HCT116 (cell line): ENCODE data around the gene SMYD3. TPM values are rescaled to one million over a fixed set of nuclear protein-coding genes. Genes with fewer than 3 reads are reported as not detected.

Source experiments
- ATAC-seq: fragments of 200-7000 bp; cut with Tn5 transposase; 2 replicates; pipeline ENCODE4 v1.9.1; 2020; ENCODE audit warnings: mild to moderate bottlenecking, moderate library complexity
- BruUV-seq: library from RNA; stranded (reverse); fragments of 400-500 nt; replicated peaks from 2 replicates; lab custom pipeline; 2021; lab: Mats Ljungman, UMichigan
- CTCF ChIA-PET: fragments of 300-600 bp; sonication (Branson Sonifier 250); formaldehyde crosslinking; loops from one replicate; lab custom pipeline; 2021; ENCODE audit warnings: antibody characterized with exemption; lab: Charles Lee
- POLR2A ChIA-PET: fragments of 300-600, 350-600 bp; sonication (Branson Sonifier 250); formaldehyde crosslinking; loops from one replicate; lab custom pipeline; 2021; ENCODE audit warnings: antibody characterized with exemption; lab: Charles Lee
- RAD21 ChIA-PET, 2 experiments: fragments of 300-600 bp; sonication (Branson Sonifier 250); formaldehyde crosslinking; loops; one replicate each; lab custom pipeline; 2023; ENCODE audit warnings: low total read pairs in 2 of 2; ENCODE audit not compliant: uncharacterized antibody in 2 of 2, unreplicated experiment in 2 of 2, low non-redundant PET in 1 of 2; lab: Charles Lee
- DNase-seq: peaks from one replicate; pipeline ENCODE4 v3.0.0-alpha.2; 2010; ENCODE audit warnings: low read depth, low spot score
- H2AFZ ChIP-seq: fragments of 200-600 bp; shearing (Covaris generic), sonication (generic); 2 replicates; pipeline ENCODE4 v1.6.1; 2017; ENCODE audit warnings: low read depth, mixed run types, mixed read lengths, antibody characterized with exemption, low read length; ENCODE audit not compliant: poor library complexity, severe bottlenecking
- H3K27ac ChIP-seq: 2 replicates; pipeline ENCODE4 v1.5.1; 2012; ENCODE audit warnings: low read depth, low read length
- H3K27me3 ChIP-seq: fragments of 200-600 bp; sonication (generic); 2 replicates; pipeline ENCODE4 v1.6.1; 2016; ENCODE audit warnings: mixed run types, low read length, mixed read lengths; ENCODE audit not compliant: insufficient read depth
- H3K36me3 ChIP-seq, 2 experiments: fragments of 200-500 bp in 1 of 2; fragments of 200-600 bp in 1 of 2; sonication (Bioruptor generic) in 1 of 2; sonication (generic) in 1 of 2; 2 replicates each; pipeline versions ENCODE4 v1.5.1 to v1.6.1; 2014 to 2016; ENCODE audit warnings: low read length in 2 of 2, inconsistent platforms in 1 of 2, mixed read lengths in 1 of 2, mixed run types in 1 of 2; ENCODE audit not compliant: insufficient read depth in 2 of 2, control insufficient read depth in 1 of 2
- H3K4me1 ChIP-seq, 2 experiments: fragments of 200-600 bp in 1 of 2; sonication (generic) in 1 of 2; 2 replicates each; pipeline versions ENCODE4 v1.5.1 to v1.6.1; 2012 to 2017; ENCODE audit warnings: low read length in 2 of 2, inconsistent platforms in 1 of 2, mild to moderate bottlenecking in 1 of 2, mixed read lengths in 1 of 2, mixed run types in 1 of 2, moderate library complexity in 1 of 2; ENCODE audit not compliant: insufficient read depth in 2 of 2, control insufficient read depth in 1 of 2
- H3K4me2 ChIP-seq: fragments of 200-600 bp; sonication (generic); 2 replicates; pipeline ENCODE4 v1.6.1; 2017; ENCODE audit warnings: mixed run types, low read length, mixed read lengths
- H3K4me3 ChIP-seq, 2 experiments: fragments of 200-600 bp in 1 of 2; sonication (generic) in 1 of 2; replicated peaks in 1 of 2; 2 replicates each; pipeline ENCODE4 v1.5.1; 2011 to 2016; ENCODE audit warnings: low read length in 2 of 2, control low read depth in 1 of 2, low read depth in 1 of 2, mild to moderate bottlenecking in 1 of 2, mixed read lengths in 1 of 2, mixed run types in 1 of 2
- H3K79me2 ChIP-seq: fragments of 200-600 bp; sonication (generic); 2 replicates; pipeline ENCODE4 v1.6.1; 2017; ENCODE audit warnings: mild to moderate bottlenecking, mixed run types, low read length, moderate library complexity, mixed read lengths; ENCODE audit not compliant: insufficient read depth
- H3K9ac ChIP-seq: fragments of 200-600 bp; sonication (generic); 2 replicates; pipeline ENCODE4 v1.6.1; 2016; ENCODE audit warnings: low read length, mixed read lengths
- H3K9me2 ChIP-seq: fragments of 200-600 bp; sonication (generic), shearing (Covaris generic); 2 replicates; pipeline ENCODE4 v1.6.1; 2017; ENCODE audit warnings: mixed run types, mild to moderate bottlenecking, moderate library complexity; ENCODE audit not compliant: insufficient read depth
- H3K9me3 ChIP-seq, 2 experiments: fragments of 200-500 bp in 1 of 2; fragments of 200-600 bp in 1 of 2; sonication (Bioruptor generic) in 1 of 2; sonication (generic) in 1 of 2; 2 replicates each; pipeline ENCODE4 v1.6.1; 2014 to 2017; ENCODE audit warnings: low read length in 2 of 2, mixed read lengths in 2 of 2, inconsistent platforms in 1 of 2, low read depth in 1 of 2, mild to moderate bottlenecking in 1 of 2, mixed run types in 1 of 2, moderate library complexity in 1 of 2; ENCODE audit not compliant: control insufficient read depth in 1 of 2, insufficient read depth in 1 of 2
- H4K20me1 ChIP-seq: fragments of 200-600 bp; sonication (generic), shearing (Covaris generic); 2 replicates; pipeline ENCODE4 v1.6.1; 2017; ENCODE audit warnings: mixed run types, mild to moderate bottlenecking, moderate library complexity; ENCODE audit not compliant: insufficient read depth
- CBX3 ChIP-seq: IDR thresholded peaks from 2 replicates; pipeline ENCODE4 v1.6.1; 2012; ENCODE audit warnings: low read depth
- CEBPB ChIP-seq: IDR thresholded peaks from 2 replicates; pipeline ENCODE4 v1.6.1; 2012; ENCODE audit warnings: low read depth
- EGR1 ChIP-seq: IDR thresholded peaks from 2 replicates; pipeline ENCODE4 v1.6.1; 2012; ENCODE audit warnings: low read depth
- ELF1 ChIP-seq: IDR thresholded peaks from 2 replicates; pipeline ENCODE4 v1.6.1; 2012; ENCODE audit warnings: low read depth, borderline replicate concordance
- EZH2 ChIP-seq: fragments of 200-600 bp; sonication (generic); IDR thresholded peaks from 2 replicates; pipeline ENCODE4 v1.6.1; 2017; ENCODE audit warnings: antibody characterized with exemption, mixed run types
- EZH2phosphoT487 ChIP-seq: fragments of 200-600 bp; IDR thresholded peaks from 2 replicates; pipeline ENCODE4 v1.6.1; 2018; ENCODE audit warnings: antibody characterized with exemption, borderline replicate concordance
- FOSL1 ChIP-seq: IDR thresholded peaks from 2 replicates; pipeline ENCODE4 v1.6.1; 2012; ENCODE audit warnings: low read depth
- POLR2AphosphoS5 ChIP-seq: IDR thresholded peaks from 2 replicates; pipeline ENCODE4 v1.6.1; 2011; ENCODE audit warnings: mild to moderate bottlenecking, low read depth, low read length, moderate library complexity
- RAD21 ChIP-seq: IDR thresholded peaks from 2 replicates; pipeline ENCODE4 v1.6.1; 2012; ENCODE audit warnings: low read depth, mild to moderate bottlenecking
- SP1 ChIP-seq: IDR thresholded peaks from 2 replicates; pipeline ENCODE4 v1.6.1; 2012; ENCODE audit warnings: low read depth
- SRF ChIP-seq: IDR thresholded peaks from 2 replicates; pipeline ENCODE4 v1.6.1; 2012; ENCODE audit warnings: low read depth
- TCF7L2 ChIP-seq: IDR thresholded peaks from 2 replicates; pipeline ENCODE4 v1.7.0; 2011; ENCODE audit warnings: borderline replicate concordance, inconsistent platforms; ENCODE audit not compliant: insufficient read depth, insufficient read length; ENCODE audit errors: extremely low read depth
- ZBTB33 ChIP-seq: IDR thresholded peaks from 2 replicates; pipeline ENCODE4 v1.6.1; 2011; ENCODE audit warnings: mild to moderate bottlenecking, low read length, moderate library complexity; ENCODE audit not compliant: insufficient replicate concordance; ENCODE audit errors: extremely low read depth
- ZFX ChIP-seq: fragments of 450-650 bp; IDR thresholded peaks from 2 replicates; pipeline ENCODE4 v1.6.1; 2017
- ZNF274 ChIP-seq: fragments of 200-500 bp; sonication (Bioruptor generic); IDR thresholded peaks from 2 replicates; pipeline ENCODE4 v1.6.1; 2014; ENCODE audit warnings: mild to moderate bottlenecking, low read depth, low read length, inconsistent platforms
- intact Hi-C: fragments of 100-400 bp; cut with micrococcal nuclease; formaldehyde crosslinking; loops from 2 replicates; pipeline ENCODE4 v1.10.0; 2022
- total RNA-seq: library from RNA; stranded (reverse); gene quantifications from one replicate; pipeline ENCODE4 v1.2.1, GENCODE V29; 2021; ENCODE audit not compliant: unreplicated experiment
- TF ChIP-seq, protein P1 (sequence below): IDR thresholded peaks from 2 replicates; pipeline ENCODE4 v1.6.1; 2012
- TF ChIP-seq, protein P2 (sequence below): IDR thresholded peaks from 2 replicates; pipeline ENCODE4 v1.6.1; 2012

SMYD3 gene
- total RNA-seq, 1 experiment from 2014 or later, result 33.6 TPM

DNA sequence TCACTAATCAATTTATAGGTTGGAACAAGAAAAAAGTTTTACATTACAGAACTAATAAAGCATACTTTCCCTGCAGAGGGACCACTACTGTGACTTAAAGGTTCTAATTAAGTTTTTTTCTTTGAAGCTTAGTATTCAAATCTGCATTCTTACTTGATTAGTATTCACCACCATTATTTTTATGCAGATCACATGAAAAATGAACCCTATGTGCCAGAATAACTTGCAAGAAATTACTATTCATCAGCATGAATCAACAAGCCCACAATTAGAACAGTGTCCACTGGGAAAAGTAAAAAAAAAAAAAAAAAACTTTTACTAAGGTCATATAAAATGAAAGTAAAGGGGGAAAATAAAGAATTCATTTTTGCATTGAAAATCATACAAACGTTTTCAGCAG lies 90.8 kb downstream of the SMYD3 start:
- H3K9me2 ChIP-seq, result no peaks in the 10 kb centered on the region
- H3K4me2 ChIP-seq, result no peak overlapping the region
- no peaks in the 10 kb centered on the region for H4K20me1 ChIP-seq
- no peak overlapping the region for H3K27ac ChIP-seq
- H3K9ac ChIP-seq, result no peak overlapping the region
- ChIA-PET POLR2A (no interaction called here), CTCF (no interaction called here), RAD21 (no interaction called here)
- H2AFZ ChIP-seq, result no peak overlapping the region
- intact Hi-C loops, result no loop called here
- H3K27me3 ChIP-seq, result no peaks in the 10 kb centered on the region
- H3K9me3 ChIP-seq, result no peaks in the 10 kb centered on the region; a peak in 1 of 4 replicates
- no peaks in the 10 kb centered on the region for H3K4me1 ChIP-seq
- no TSS peak for BruUV-seq
- no peaks in the 10 kb centered on the region for H3K36me3 ChIP-seq
- ATAC-seq (no peak), DNase-seq (no peak)
- H3K4me3 ChIP-seq, result no peak overlapping the region
- no peaks in the 10 kb centered on the region for H3K79me2 ChIP-seq
- TF ChIP-seq ELF1, result no peak
- TF ChIP-seq ZNF274, result no peak
- TF ChIP-seq, protein P1, sequence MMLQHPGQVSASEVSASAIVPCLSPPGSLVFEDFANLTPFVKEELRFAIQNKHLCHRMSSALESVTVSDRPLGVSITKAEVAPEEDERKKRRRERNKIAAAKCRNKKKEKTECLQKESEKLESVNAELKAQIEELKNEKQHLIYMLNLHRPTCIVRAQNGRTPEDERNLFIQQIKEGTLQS, result no peak
- TF ChIP-seq EZH2phosphoT487, result no peak
- no peak for TF ChIP-seq TCF7L2
- TF ChIP-seq, protein P2, sequence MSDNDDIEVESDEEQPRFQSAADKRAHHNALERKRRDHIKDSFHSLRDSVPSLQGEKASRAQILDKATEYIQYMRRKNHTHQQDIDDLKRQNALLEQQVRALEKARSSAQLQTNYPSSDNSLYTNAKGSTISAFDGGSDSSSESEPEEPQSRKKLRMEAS, result no peak
- no peak for TF ChIP-seq SRF
- no peak for TF ChIP-seq CBX3
- no peak for TF ChIP-seq CEBPB
- TF ChIP-seq, all 23 proteins: peak for 0

- Histone ChIP-seq H3K4me3 (no peak overlapping the region), H3K36me3 (no peaks in the 10 kb centered on the region), H3K9me2 (no peaks in the 10 kb centered on the region), H4K20me1 (no peaks in the 10 kb centered on the region), H3K9me3 (no peaks in the 10 kb centered on the region; a peak in 1 of 4 replicates), H3K79me2 (no peaks in the 10 kb centered on the region), H2AFZ (no peak overlapping the region), H3K27ac (no peak overlapping the region), H3K4me1 (no peaks in the 10 kb centered on the region), H3K4me2 (no peak overlapping the region), H3K27me3 (no peaks in the 10 kb centered on the region), H3K9ac (no peak overlapping the region)
- intact Hi-C loops, result no loop called here
- no TSS peak for BruUV-seq
- DNase-seq (no peak), ATAC-seq (no peak)
- RAD21 ChIA-PET, result no interaction called here
- POLR2A ChIA-PET, result no interaction called here
- CTCF ChIA-PET, result no interaction called here
- TF ChIP-seq CBX3 (no peak), SRF (no peak), EZH2 (no peak), TCF7L2 (no peak), ZFX (no peak), EGR1 (no peak), ZBTB33 (no peak), SP1 (no peak), ZNF274 (no peak), POLR2AphosphoS5 (no peak), FOSL1 (no peak), CEBPB (no peak), ELF1 (no peak), RAD21 (no peak)
- TF ChIP-seq, protein P1, result no peak
Measured at GRCh38 chr1:246415028-246415427, 92.1 kb downstream of the SMYD3 start.
